NCI-H2196 treated with DMSO at 0.1 percent for 48 hours (cell line): ENCODE results near the gene GID4.
A peak's percentile ranks its signal among the peaks of the same experiment; 100 is the strongest.

Experiments used
- DNase-seq: peaks from one replicate; lab custom pipeline; 2025; ENCODE audit not compliant: unreplicated experiment; lab: John Stamatoyannopoulos, UW

GID4 gene

GRCh38 chr17:18016426-18016825 is 22.8 kb upstream of the GID4 start:
- DNase-seq: no peak

DNA sequence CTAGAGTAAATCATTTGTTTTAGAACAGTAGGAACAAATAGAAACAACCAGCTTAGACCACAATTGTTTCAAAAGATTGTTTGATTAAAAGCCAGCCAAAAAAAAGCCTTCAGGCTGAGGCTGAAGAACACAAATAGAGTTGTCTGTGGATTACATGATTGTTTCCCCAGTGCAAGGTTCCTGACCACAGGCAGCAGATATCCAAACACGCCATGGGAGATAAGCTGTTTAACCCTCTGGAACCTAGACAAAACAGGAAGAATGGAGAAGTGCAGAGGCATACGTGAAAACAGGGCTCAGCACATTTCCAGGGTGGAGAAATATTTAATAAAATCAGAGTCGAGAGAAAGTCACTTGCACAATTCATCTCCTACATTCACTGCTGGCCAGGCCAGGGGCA is 21.2 kb upstream of the GID4 start:
- no peak for DNase-seq

DNA sequence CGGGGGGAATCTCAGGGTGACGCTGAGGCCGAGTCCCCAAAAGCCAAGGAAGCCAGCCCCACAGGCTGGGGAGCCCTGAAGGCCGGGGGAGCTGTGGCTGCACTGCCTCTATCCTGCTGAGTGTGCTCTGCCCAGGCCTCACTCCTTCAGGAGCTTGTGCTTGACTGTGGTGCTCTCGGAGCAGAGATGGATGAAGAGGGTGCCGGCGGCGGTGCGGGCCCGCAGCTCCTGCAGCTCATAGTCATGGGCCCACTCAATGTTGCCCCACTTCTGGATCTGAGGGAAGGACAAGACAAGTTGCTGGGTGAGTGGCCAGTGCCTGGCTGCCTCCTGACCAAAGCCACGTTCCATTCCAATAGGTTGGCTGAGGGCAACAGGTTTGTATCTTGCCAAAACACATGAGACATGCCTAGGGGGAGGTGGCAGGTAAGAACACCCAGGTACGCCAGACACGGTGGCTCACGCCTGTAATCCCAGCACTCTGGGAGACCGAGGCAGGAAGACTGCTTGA is 20.7 kb upstream of the GID4 start:
- DNase-seq: no peak

DNA sequence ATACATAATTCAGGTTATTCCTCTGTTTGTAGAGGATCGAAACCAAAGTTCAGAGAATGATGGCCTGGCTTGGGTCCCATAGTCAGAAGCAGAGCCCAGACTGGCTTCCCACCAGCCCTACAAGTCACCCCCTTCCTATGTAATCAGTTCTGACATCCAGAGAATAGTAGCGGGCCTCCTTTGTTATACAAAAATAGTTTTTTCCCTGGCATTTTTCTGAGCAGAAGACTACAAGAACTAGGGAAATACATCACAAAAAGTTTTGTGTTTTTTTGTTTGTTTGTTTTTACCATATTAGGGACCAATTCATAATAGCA is 19.4 kb upstream of the GID4 start:
- DNase-seq: no peak

DNA sequence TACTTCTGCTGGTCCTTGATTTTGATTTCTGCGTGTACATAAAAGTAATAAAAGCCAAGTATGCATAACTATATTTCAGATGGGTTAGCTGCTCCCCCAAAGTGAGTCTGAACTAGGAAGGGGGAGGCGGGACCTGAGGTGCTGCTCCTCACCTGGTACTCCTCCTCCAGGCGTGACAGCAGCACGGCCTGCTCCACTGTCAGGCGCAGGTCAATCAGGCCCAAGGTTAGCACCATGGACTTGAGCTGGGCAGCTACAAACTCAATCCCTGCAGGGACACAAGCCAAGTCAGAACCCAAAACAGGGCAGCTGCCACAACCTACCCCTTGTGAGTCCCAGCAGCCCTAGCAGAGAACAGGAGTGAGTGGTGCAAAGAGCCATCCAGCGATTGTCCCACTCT is 18.2 kb upstream of the GID4 start:
- no peak for DNase-seq

DNA sequence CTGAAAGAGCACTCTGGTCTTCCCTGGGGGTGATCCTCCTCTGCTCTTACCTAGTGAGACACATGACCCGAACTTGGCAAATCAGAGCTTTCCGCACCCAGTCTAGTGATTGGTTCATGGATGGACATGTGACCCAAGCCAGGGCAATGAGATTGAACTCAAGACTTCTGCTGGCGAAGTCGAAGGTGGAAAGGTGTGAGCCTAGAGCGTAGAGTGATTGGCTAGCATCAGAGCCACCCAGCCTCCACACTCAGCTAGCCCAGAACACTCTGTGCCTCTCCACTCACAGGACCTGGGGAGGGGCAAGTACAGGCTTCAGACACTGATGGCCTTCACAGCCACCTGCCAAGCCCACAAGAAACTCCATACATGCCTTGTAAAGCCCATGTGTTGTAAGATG is 17.8 kb upstream of the GID4 start:
- DNase-seq: no peak

GRCh38 chr17:18025241-18025944 is 13.8 kb upstream of the GID4 start:
- DNase-seq: no peak

- no peak for DNase-seq
These were observed 13.0 kb upstream of the GID4 start for GRCh38 chr17:18025945-18026776.

GRCh38 chr17:18027280-18027679 is 11.9 kb upstream of the GID4 start:
- DNase-seq: no peak

DNA sequence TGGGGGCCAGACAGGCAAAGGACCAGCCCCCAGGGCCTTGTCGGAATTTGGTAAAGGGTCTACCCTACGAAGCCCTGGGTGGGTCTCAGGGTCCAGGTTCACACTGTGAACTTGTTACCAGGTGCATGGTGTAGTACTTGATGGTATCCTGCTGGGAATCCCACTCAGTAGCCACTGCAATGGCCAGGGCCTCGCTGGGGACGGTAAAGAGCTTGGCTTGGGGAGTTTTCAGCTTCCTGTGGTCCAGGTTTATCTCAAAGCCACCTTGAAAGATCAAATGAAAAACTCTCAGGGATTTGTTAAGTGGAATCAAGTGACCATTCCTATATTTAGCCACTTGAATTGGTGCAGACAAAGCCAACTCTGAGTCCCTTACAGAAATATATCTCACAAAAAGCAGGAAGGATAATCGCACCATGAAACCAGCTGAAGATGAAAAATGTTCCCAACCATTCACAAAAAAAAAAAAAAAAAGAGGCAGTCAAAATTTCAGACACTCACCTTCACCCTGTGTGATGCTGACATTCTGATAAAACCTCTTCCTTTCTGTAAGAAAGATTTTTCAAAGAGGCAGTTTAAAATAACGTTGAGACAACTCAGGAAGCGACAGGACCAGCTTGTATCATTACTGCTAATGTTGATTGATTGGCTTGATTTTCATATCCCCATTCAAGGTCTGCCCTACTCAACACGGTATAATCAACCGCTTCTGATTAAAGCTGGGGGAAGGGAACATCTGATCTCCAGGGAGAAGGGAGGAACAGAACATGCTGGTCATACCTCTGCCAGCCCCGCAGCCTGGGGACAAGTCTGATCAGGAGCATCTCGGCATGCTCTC is 10.9 kb upstream of the GID4 start:
- DNase-seq: no peak

DNA sequence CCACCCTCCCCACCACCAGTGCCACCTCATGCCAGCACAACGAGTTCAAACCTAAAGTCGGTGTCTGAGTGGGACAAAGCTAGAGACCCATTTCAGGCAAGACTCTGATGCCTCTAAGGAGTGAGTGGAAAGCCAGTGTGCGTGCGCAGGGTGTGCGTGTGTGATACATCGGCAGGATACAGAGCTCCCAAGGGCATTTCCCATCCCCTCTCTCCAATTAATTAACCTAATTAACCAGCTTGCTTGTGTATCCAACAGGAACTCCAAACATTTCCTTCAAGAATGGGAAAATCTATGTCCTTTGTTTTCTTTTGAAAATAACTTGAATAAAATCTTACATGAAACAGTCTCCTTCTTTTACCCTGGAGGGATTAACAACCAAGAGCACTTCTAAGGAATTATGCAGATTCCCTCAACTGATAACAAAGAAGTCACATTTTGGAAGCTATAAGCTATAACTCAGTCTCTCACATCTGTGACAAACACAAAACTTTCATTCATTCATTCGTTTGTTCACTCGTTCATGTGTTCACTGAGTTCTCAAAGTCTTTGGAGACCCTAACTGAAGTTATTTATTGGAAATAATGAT is 10.2 kb upstream of the GID4 start:
- no peak for DNase-seq

DNA sequence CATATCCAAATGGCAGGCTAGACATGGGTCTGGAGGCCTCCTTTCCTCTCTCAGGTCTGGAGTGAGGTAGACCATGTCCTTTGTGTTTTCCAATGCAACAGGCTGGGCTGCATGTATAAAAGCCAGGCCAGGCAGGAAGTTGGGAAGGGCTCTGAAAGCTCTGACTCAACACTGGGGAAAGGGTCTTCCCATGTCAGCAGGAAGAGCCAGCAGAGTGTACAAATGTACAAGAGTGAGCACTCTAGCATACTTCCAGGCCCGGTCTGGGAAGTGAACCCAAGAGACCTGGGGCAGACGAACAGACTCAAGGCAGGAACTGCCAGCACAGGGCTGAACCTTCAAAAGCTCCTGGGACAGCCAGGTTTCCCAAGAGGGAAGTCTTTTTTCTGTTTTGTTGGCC is 7.3 kb upstream of the GID4 start:
- DNase-seq: no peak

DNA sequence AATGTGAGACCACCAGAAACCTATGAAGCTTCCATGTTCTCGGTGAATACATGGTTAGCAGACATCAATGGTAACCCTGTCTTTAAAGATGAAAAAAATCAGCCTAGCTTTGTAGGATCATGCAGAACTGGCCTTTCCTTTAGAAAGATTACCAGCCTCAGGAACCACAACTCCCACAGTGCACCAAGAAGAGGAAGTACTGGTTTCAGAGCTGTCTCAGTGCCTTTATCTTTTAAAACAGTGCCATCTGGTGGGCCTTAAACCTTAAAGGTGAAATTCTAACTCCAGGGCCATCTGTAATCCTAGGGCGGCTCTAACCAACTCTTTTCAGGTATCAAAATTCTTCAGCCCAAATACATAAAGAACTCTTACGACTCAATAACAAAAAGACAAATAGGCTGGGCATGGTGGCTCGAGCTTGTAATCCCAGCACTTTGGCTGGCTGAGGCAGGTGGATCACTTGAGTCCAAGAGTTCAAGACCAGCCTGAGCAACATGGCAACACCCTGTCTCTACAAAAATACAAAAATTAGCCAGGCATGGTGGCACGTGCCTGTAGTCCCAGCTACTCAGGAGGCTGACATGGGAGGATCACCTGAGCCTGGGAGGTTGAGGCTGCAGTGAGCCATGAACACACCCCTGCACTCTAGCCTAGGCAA is 5.6 kb upstream of the GID4 start:
- peak; percentile 44 for DNase-seq

- no peak for DNase-seq
These were observed 3.5 kb upstream of the GID4 start for GRCh38 chr17:18035704-18036103.

- DNase-seq: no peak
These were observed 1.7 kb upstream of the GID4 start for GRCh38 chr17:18037486-18037885.

DNA sequence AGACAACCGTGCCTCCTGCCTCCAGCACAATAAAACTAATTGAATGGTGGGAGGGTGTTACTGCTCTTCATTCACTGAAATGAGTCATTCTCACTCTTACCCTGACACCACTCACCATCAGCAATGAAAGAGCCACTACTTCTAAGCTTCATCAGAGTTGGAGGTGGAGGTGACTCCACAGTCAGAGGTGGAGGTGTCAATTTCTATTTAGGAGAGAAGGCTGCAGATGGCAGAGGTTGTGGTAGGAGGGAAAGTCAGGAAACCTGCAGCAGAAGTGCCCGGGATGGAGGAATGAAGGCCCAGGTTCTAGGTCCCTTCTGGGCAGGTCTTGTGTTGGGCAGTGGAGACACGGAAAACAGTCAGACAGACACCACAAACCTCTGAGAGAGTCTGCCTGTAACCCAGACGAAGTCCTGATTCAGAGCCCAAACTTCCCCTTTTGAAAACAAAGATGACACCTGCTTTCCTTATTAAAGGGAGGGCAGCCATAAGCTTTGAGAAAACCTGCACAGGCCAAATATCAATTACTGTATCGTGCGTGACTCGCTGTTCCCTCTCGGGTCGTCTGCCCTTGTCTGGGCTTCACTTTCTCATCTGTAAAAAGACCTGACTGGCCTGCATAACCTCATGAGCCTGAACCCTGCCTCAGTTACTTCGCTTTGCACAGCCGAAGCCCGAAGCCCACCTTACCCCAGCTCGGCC is 908 bp upstream of the GID4 start:
- no peak for DNase-seq

- no peak for DNase-seq
These were observed 490 bp downstream of the GID4 start for GRCh38 chr17:18039535-18040260.

DNA sequence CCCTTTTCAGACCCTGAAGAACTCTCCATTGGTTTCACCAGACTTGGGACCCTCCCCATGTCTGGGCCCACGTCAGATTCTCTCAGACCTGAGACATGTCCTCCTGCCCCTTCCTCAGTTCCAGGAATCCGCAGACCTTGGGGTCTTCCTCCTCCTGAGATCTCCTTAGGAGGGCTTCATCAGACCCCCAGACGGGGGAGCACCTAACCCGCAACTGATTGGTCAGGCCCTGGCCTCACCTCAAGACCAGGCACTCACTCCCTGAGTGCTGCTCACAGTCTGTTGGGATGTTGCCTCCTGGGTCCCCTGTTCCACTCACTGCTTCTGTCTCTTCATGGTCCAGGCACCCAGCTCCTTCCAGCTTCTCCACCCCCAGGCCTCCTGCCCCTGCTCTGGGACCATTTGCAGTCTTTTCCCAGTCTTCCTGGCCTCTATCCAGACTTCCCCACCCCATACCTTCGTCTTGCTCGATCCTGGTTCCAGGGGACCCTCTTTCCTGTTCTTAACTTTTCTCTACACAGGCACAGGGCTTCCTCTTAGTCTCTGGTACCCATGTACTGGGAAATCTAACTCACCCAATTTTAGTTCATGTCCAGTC is 1.2 kb downstream of the GID4 start:
- no peak for DNase-seq

DNA sequence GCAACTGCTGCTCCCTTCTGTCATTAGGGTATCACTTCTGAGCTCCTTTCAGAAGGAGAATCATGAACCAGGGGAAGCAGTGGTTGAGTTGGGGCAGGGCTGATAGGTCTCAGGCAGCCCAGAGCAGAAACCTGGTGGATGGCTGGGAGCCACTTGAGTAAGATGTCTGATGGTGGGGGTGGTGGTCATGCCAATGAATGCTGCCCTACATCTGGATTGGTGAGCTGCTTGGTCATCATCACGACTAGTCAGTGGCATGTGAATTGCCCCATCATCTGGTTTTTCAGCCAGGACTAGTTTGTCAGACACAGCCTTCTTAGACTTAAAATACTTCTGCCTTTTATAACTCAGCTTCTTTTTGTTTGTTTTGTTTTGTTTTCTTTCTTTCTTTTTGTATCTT is 2.6 kb downstream of the GID4 start:
- DNase-seq: no peak
